ENCODE measurements around the gene GAA. TPM values are rescaled to one million over a fixed set of nuclear protein-coding genes. Genes with fewer than 3 reads are reported as not detected.

The GAA gene
- total RNA-seq, 1 experiment from 2014 or later, result 7.5 TPM

DNA sequence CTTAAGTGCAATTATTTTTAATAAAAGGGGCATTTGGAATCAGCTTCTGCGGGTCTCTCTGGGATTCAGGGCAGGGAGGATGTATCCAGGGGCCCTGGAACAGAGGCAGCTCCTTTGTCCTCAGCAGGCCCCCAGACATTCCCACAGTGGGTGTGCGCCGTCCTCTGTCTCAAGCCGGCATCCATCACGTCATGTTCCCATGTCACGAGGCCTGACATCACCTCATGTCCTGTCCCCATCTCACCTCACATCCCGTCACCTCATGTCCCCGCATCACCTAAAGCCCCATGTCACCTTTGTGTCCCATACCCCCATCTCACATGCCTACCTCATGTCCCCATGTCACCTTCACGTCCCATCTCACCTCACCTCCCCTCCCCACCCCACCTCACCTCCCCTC is 18.5 kb downstream of the GAA start:
- ChIA-PET CTCF (interaction anchor here (1.4 kb wide), 1 partner anchor 18 kb away, joined by 4 read pairs; the partner anchor contains the start of gene GAA), POLR2A (ENCODE audit: low non-redundant PET) (no interaction called here)
- H3K9me3 ChIP-seq (ENCODE audit: low read depth, low read length, poor library complexity, severe bottlenecking), result no peaks in the 10 kb centered on the region
- no peak overlapping the region for H3K4me3 ChIP-seq (ENCODE audit: low read depth, low read length, poor library complexity, severe bottlenecking)
- TF ChIP-seq, protein P1, sequence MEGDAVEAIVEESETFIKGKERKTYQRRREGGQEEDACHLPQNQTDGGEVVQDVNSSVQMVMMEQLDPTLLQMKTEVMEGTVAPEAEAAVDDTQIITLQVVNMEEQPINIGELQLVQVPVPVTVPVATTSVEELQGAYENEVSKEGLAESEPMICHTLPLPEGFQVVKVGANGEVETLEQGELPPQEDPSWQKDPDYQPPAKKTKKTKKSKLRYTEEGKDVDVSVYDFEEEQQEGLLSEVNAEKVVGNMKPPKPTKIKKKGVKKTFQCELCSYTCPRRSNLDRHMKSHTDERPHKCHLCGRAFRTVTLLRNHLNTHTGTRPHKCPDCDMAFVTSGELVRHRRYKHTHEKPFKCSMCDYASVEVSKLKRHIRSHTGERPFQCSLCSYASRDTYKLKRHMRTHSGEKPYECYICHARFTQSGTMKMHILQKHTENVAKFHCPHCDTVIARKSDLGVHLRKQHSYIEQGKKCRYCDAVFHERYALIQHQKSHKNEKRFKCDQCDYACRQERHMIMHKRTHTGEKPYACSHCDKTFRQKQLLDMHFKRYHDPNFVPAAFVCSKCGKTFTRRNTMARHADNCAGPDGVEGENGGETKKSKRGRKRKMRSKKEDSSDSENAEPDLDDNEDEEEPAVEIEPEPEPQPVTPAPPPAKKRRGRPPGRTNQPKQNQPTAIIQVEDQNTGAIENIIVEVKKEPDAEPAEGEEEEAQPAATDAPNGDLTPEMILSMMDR (conservative IDR thresholded peaks at IDR 0.05; ENCODE audit: low read depth, low read length), result no peak
- TF ChIP-seq EZH2 (IDR thresholded peaks at IDR 0.05; ENCODE audit: borderline replicate concordance, low read depth, low read length, poor library complexity, severe bottlenecking), result no peak
- intact Hi-C loops (cut with micrococcal nuclease; ENCODE audit: unreplicated experiment), result no loop called here
- no peaks in the 10 kb centered on the region for H3K36me3 ChIP-seq (ENCODE audit: insufficient read depth, low read length, poor library complexity, severe bottlenecking)
- no peaks in the 10 kb centered on the region for H3K4me1 ChIP-seq (ENCODE audit: insufficient read depth, low read length, poor library complexity, severe bottlenecking)
- no TSS peak for BruUV-seq (replicated peaks)
- H3K27ac ChIP-seq (ENCODE audit: low read depth, low read length, poor library complexity, severe bottlenecking), result no peak overlapping the region
- no peak for DNase-seq (ENCODE audit: low spot score)
- H3K27me3 ChIP-seq (replicated peaks; ENCODE audit: insufficient read depth, low read depth, low read length, poor library complexity), result no peaks in the 10 kb centered on the region

DNA sequence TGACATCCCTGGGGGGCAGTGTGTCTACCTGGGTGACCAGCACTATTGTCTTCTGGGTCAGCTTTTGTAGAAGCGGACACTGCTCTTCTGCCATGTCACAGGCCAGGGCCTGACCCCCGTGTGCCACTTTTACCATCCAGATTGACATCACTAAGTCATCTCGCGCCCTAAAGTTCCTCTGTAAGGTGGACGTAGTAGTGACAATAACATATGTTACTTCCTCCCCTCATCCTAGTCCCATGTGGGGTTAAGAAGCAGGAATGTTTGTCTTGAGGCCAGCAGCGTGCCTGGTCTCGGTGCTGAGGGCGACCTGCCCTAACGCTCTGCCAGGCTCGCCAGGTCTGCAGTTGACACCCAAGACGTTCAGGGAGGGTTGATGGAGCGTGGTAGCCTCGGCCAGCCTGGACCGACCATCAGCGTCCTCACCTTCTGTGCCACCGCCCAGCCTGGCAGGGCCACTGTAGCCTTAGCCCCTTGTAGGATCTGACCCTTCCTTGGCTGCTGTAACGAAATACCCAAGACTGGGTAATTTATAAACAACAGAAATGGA is 20.7 kb downstream of the GAA start:
- Histone ChIP-seq H3K4me3 (ENCODE audit: low read depth, low read length, poor library complexity, severe bottlenecking) (no peak overlapping the region), H3K4me1 (ENCODE audit: insufficient read depth, low read length, poor library complexity, severe bottlenecking) (no peaks in the 10 kb centered on the region), H3K36me3 (ENCODE audit: insufficient read depth, low read length, poor library complexity, severe bottlenecking) (no peaks in the 10 kb centered on the region), H3K27ac (ENCODE audit: low read depth, low read length, poor library complexity, severe bottlenecking) (no peak overlapping the region), H3K9me3 (ENCODE audit: low read depth, low read length, poor library complexity, severe bottlenecking) (no peaks in the 10 kb centered on the region), H3K27me3 (replicated peaks; ENCODE audit: insufficient read depth, low read depth, low read length, poor library complexity) (no peaks in the 10 kb centered on the region)
- BruUV-seq (replicated peaks), result no TSS peak
- ChIA-PET POLR2A (ENCODE audit: low non-redundant PET) (no interaction called here), CTCF (no interaction called here)
- TF ChIP-seq, protein P1 (conservative IDR thresholded peaks at IDR 0.05; ENCODE audit: low read depth, low read length), result no peak
- no peak for TF ChIP-seq EZH2 (IDR thresholded peaks at IDR 0.05; ENCODE audit: borderline replicate concordance, low read depth, low read length, poor library complexity, severe bottlenecking)
- no peak for DNase-seq (ENCODE audit: low spot score)
- intact Hi-C loops (cut with micrococcal nuclease; ENCODE audit: unreplicated experiment), result no loop called here

DNA sequence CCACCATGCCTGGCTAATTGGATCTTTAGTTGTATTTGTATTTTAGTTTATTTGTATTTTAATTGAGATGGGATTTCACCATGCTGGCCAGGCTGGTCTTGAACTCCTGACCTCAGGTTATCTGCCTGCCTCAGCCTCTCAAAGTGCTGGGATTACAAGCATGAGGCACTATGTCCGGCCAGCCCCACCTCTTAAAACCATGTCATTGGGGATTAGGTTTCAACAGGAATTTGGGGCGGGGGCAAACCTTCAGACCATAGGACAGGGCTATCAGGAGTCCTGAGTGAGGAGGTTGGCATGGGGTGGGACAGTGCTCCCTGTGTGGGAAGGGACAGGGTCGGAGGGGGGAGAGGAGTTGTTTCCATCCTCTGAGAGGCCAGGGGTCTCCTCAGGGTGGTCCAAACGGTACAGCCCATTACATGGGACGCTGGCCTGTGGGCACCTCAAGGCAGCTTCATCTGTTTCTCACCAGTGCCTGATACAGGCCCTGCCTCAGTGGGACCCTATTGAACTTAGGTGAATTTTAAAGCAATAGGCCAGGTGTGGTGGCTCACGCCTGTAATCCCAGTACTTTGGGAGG is 21.6 kb downstream of the GAA start:
- intact Hi-C loops (cut with micrococcal nuclease; ENCODE audit: unreplicated experiment), result no loop called here
- CTCF ChIA-PET, result no interaction called here
- BruUV-seq (replicated peaks), result no TSS peak
- Histone ChIP-seq H3K4me3 (ENCODE audit: low read depth, low read length, poor library complexity, severe bottlenecking) (no peak overlapping the region), H3K36me3 (ENCODE audit: insufficient read depth, low read length, poor library complexity, severe bottlenecking) (no peaks in the 10 kb centered on the region), H3K27ac (ENCODE audit: low read depth, low read length, poor library complexity, severe bottlenecking) (no peak overlapping the region), H3K4me1 (ENCODE audit: insufficient read depth, low read length, poor library complexity, severe bottlenecking) (no peaks in the 10 kb centered on the region), H3K27me3 (replicated peaks; ENCODE audit: insufficient read depth, low read depth, low read length, poor library complexity) (no peaks in the 10 kb centered on the region), H3K9me3 (ENCODE audit: low read depth, low read length, poor library complexity, severe bottlenecking) (no peaks in the 10 kb centered on the region)
- TF ChIP-seq, protein P1 (conservative IDR thresholded peaks at IDR 0.05; ENCODE audit: low read depth, low read length), result no peak
- no peak for TF ChIP-seq EZH2 (IDR thresholded peaks at IDR 0.05; ENCODE audit: borderline replicate concordance, low read depth, low read length, poor library complexity, severe bottlenecking)
- POLR2A ChIA-PET (ENCODE audit: low non-redundant PET), result no interaction called here
- DNase-seq (ENCODE audit: low spot score), result no peak

Measured in A673 (cell line).